ENCODE measurements around the gene PACS2.
A peak's percentile ranks its signal among the peaks of the same experiment; 100 is the strongest.

Gene PACS2

GRCh38 chr14:105301103-105301914, 13.2 kb upstream of the PACS2 start:
- no peak for TF ChIP-seq CTCF (IDR thresholded peaks at IDR 0.05; ENCODE audit: borderline replicate concordance, insufficient read depth, low read depth, low read length)

GRCh38 chr14:105301915-105302249, 12.7 kb upstream of the PACS2 start:
- H3K4me3 ChIP-seq (ENCODE audit: low read depth, low read length): peak overlapping the region; percentile 98

More at GRCh38 chr14:105301103-105301914, 13.2 kb upstream of the PACS2 start:
- peak overlapping the region; percentile 98 for H3K4me3 ChIP-seq (ENCODE audit: low read depth, low read length)

GRCh38 chr14:105303949-105304348, 10.6 kb upstream of the PACS2 start:
- no peak overlapping the region for H3K4me3 ChIP-seq (ENCODE audit: low read depth, low read length)
- no peak for TF ChIP-seq CTCF (IDR thresholded peaks at IDR 0.05; ENCODE audit: borderline replicate concordance, insufficient read depth, low read depth, low read length)

- no peak for TF ChIP-seq CTCF (IDR thresholded peaks at IDR 0.05; ENCODE audit: borderline replicate concordance, insufficient read depth, low read depth, low read length)
- H3K4me3 ChIP-seq (ENCODE audit: low read depth, low read length): no peak overlapping the region
These were observed 10.0 kb upstream of the PACS2 start for GRCh38 chr14:105304565-105304964.

- H3K4me3 ChIP-seq (ENCODE audit: low read depth, low read length): no peak overlapping the region
- TF ChIP-seq CTCF (IDR thresholded peaks at IDR 0.05; ENCODE audit: borderline replicate concordance, insufficient read depth, low read depth, low read length): no peak
These were observed 9.2 kb upstream of the PACS2 start for GRCh38 chr14:105305345-105305744.

- TF ChIP-seq CTCF (IDR thresholded peaks at IDR 0.05; ENCODE audit: borderline replicate concordance, insufficient read depth, low read depth, low read length): no peak
- H3K4me3 ChIP-seq (ENCODE audit: low read depth, low read length): no peak overlapping the region
These were observed 8.8 kb upstream of the PACS2 start for GRCh38 chr14:105305791-105306190.

GRCh38 chr14:105307052-105307727, 7.4 kb upstream of the PACS2 start:
- H3K4me3 ChIP-seq (ENCODE audit: low read depth, low read length): no peak overlapping the region
- no peak for TF ChIP-seq CTCF (IDR thresholded peaks at IDR 0.05; ENCODE audit: borderline replicate concordance, insufficient read depth, low read depth, low read length)
